ENCODE results near the gene CUL2.

- TF ChIP-seq CTCF (IDR thresholded peaks at IDR 0.05) (no peak), TAF1 (IDR thresholded peaks at IDR 0.05; ENCODE audit: borderline replicate concordance, low read depth, low read length) (no peak), SMC3 (IDR thresholded peaks at IDR 0.05; ENCODE audit: low read depth, low read length) (no peak), JUND (IDR thresholded peaks at IDR 0.05) (no peak)
- TF ChIP-seq, protein P1, sequence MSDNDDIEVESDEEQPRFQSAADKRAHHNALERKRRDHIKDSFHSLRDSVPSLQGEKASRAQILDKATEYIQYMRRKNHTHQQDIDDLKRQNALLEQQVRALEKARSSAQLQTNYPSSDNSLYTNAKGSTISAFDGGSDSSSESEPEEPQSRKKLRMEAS (IDR thresholded peaks at IDR 0.05; ENCODE audit: low read depth) = no peak
Measured at GRCh38 chr10:35056133-35056532, 34.0 kb downstream of the CUL2 start.

All from SK-N-SH (cell line).